HK-2 (cell line): ENCODE data around the gene SYNRG.

Experiments
- DNase-seq: peaks from one replicate; pipeline ENCODE4 v3.0.0-alpha.2; 2018; ENCODE audit not compliant: unreplicated experiment

SYNRG gene

DNA sequence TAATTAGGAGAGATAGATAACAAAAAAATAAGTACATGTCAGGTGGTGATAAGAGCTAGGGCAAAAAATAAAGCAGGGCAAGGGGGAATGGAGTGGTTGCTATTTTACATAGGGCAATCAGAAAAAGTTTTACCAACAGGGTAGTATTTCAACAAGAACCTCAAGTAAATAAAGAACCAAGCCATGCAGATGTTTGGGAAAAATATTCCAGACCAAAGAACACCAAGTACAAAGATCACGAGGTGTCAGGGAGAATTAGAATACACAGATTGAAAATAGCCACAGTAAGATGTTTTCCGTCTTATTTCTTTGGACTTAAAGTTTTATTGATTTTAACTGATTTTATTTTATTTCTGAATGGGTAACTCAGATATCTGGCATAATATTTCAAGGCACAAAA, 11.1 kb downstream of the SYNRG start:
- no peak for DNase-seq

DNA sequence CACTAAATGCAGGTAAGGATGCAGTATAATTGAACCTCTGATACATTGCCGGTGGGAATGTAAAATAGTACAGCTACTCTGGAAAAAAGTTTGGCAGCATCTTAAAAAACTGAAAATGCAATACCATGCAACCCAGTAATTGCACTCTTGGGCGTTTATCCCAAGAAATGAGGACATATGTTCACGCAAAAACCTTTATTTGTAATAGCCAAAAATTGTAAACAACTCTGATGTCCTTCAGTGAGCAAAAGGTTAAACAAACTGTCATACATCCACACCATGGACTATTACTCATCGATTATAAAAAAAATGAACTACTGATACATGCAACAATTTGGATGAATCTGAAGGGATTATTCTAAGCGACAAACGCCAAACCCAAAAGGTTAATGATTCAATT, 16.9 kb downstream of the SYNRG start:
- no peak for DNase-seq

DNA sequence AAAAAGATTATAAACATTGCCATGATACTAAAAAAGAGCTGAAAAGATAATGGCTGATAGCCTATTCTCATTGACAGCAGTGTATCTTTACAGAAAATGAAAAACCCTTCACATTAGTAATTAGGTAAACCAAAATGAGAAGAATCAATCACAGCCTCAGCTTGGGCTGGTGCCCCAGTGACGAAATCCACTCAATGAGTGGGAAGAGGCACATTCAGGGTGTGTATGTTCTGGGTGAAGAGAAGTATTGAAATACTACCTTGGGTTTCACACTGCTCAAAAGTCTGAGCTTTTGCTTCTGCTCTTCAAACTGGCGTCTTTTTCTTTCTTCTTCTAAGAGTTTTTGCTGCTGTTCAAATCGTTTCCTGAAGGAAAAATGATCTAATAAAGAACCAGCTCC, 24.2 kb downstream of the SYNRG start:
- no peak for DNase-seq

DNA sequence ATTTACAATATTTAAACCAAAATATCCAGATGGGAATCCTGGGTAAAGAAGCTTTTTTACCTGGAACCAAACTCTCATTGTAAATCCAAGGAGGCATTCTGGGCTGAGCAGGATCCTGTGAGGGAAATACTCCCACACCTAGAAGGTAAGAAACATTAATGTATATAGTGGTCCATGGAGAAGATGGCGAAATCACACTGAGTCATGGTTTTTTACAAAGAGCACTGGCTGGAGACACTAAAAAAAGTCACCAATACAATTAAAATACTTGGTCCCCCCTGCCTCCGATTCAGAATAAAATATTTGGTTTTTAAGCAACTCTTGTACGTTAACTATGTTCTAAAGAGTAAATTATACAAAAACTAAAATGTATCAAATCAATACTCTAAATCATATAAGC, 32.9 kb downstream of the SYNRG start:
- no peak for DNase-seq

DNA sequence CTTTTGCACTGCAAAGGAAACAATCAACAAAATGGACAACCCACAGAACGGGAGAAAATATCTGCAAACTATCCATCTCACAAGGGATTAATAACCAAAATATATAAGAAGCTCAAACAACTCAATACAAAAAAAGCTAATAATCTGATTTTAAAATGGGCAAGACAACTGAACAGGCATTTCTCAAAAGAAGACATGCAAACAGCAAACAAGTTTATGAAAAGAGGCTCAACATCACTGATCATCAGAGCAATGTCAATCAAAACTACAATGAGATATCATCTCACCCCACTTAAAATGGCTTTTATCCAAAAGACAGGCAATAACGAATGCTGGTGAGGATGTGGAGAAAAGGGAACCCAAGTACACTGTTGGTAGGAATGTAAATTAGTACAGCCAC, 34.8 kb downstream of the SYNRG start:
- DNase-seq, result no peak

GRCh38 chr17:37571674-37572073, 37.5 kb downstream of the SYNRG start:
- no peak for DNase-seq

DNA sequence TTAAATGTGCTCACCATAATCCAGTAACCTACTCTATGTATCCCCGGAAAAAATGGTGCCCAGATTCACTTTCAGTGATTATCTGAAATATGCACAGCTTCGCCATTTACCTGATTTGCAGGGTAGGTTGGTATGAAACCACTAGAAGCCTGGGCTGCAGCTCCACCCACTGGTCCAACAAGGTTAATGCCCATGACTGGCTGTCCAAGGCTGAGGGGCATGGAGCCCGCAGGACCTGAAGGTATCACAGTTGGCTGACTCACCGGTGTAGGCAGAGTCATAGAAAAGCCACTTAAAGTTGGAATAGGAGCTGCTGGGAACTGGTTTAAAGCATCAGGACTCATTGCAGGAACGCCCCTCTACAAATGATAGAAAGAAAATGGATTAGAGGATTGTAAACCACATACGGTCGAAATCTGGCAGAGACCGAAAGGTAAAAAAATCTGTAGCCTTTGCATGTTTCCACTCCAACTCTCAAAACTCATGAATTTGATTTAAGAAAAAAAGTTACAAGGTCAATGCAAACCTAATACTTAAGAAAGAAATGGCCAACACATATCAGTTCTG, 38.6 kb downstream of the SYNRG start:
- DNase-seq, result peak; percentile 84

GRCh38 chr17:37568350-37569053, 40.7 kb downstream of the SYNRG start:
- no peak for DNase-seq

- DNase-seq, result no peak
These were observed 41.7 kb downstream of the SYNRG start for GRCh38 chr17:37567538-37567937.

- DNase-seq, result no peak
These were observed 42.1 kb downstream of the SYNRG start for GRCh38 chr17:37567137-37567536.

DNA sequence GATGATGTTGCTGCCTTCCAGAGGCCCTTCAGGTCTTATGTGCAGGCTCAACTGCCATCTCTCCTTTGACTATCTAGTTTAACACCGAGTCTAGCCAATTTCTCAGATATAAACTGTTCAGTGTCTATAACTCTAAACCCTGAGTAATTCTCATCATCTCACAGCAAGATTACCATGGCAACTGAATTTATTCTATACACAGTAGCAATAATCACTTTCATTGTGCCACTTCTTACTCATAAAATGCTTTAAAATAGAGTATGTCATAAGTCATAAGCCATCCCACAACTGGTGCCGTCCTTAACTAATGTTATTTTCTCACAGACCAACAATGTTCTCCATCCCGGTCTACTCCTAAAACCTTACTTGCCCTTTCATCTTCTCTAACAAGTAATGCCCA, 45.0 kb downstream of the SYNRG start:
- DNase-seq, result no peak

DNA sequence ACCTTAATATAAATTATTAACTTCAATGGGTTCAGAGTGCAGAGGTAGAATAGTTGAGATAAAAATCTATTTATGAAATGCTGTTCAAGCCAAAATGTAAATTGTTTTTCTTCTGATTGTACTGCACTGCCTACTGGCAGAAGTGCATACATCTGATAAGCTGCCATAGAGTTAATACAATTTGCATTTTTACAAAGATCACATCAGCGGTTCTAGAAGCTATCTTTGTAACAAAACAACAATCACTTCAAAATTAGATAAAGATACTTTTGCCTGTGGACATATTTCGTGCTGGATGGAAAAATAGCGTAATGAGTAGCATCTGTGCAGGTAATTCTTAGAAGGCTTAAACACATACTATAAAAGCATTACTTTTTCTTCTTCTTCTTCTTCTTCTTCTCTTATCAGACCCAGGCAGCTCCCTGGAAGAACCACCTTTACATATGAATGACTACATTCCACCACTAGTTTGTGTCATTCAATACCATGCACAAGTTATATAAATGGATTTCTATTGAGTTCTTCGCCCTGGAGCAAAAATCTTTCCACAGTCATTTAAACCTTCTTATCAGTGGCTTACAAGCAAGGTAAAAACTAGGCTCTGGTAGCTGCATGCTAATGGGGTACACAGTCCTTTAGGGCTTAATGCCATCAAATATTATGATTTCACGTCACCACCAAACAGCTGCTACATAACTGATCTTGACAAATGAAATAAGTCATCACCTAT, 47.0 kb downstream of the SYNRG start:
- no peak for DNase-seq

GRCh38 chr17:37558299-37558698, 50.9 kb downstream of the SYNRG start:
- no peak for DNase-seq

DNA sequence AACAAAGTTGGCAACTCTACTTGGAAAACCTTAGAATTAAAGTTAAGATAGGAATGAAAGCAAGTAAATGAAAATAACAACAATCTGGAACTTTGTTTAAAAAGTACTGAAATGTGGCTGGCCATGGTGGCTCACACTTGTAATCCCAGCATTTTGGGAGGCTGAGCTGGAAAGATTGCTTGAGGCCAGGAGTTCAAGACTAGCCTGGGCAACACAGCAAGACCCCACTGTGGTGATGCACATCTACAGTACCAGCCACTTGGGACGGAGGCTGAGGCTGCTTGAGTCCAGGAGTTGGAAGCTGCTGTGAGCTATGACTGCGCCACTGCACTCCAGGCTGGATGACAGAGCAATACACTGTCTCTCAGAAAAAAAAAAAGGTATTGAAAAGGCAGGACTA, 51.7 kb downstream of the SYNRG start:
- DNase-seq, result no peak

- DNase-seq, result no peak
These were observed 53.8 kb downstream of the SYNRG start for GRCh38 chr17:37555386-37555785.

DNA sequence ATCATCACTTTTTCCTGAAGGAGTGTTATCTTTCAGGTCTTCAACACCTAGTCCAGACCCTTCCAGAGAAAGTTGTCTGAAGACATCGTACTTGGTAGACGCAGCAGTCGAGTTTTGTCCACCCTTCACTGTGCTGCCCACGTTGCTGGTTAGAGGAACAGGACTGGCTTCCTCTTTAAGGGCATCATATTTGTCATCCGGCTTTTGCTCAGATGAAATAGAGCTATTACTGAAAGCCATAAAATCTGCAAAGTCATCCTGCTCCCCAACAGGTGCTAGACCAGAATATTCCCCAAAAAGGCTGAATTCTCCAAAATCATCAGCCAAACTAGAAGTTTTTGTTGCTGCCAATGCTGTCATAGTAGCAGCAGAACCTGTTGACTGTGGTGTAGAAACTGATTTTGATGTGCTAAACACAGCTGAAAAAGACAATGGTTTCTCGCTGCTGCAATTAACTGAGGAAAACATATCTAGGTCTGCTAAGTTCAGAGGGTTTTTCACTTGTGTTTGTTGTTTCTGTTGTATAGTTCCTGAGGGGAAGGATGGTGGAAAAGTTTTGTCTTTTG, 55.7 kb downstream of the SYNRG start:
- DNase-seq, result no peak

- DNase-seq, result no peak
These were observed 57.4 kb downstream of the SYNRG start for GRCh38 chr17:37551788-37552187.

GRCh38 chr17:37547986-37548385, 61.2 kb downstream of the SYNRG start:
- DNase-seq, result no peak

- no peak for DNase-seq
These were observed 62.9 kb downstream of the SYNRG start for GRCh38 chr17:37546302-37546701.

- DNase-seq, result no peak
These were observed 63.7 kb downstream of the SYNRG start for GRCh38 chr17:37545486-37545885.

DNA sequence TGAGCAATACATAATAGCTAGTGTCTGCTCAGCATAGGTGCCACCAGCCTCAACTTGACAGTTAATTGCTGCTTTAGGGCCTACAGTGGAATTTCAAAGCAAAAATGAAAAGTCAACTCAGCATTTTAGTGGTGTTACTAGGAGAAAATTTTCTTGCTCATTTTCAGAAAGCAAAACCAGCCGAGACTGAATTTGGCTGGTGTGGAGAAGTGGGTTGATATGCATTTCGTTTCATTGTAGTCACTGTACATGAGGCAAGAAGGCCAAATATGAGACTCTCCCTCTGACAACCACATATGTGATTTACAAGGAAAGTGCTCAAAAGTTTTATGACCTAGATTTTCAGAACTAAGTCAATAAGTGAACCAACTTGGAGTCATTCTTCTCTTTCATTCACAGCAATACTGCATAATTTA, 65.6 kb downstream of the SYNRG start:
- DNase-seq, result no peak

DNA sequence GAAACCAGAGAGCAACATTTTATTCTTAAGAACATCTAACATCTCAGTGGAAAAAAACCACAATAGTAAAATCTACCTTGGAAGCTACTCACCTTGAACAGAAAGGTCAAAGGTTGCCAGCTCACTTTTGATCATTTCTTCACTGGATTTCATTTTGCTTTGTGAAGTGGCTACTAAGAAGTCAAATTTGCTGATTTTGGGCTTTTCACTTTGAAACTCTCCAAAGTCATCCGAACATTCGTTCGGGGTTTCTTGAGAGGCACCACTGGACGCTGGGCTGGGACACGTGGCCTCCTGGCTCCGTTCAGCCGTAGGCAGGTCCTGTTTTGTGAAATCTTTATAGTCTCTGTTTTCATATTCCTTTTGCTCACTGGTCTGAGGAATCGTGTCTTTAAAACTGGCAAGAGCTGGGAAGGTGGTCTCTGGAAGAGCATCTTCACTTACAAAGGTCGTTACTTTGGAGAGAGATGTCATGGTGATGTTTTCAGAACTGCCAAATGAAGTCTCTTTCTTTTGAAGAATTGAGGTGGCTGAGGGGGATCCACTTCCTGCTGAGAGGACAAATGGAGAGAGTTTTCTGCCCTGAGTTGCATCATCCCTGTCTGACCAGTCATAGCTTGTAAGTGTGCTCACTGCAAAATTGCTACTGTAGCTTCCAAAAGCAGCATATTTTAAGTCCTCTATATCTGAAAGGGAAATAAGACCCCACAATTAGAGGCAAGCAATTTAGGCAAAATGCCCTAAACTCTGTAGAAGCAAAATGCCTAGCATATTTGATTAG, 67.1 kb downstream of the SYNRG start:
- DNase-seq, result no peak
